Spinal cord (tissue), 10 donors: Measurements from ENCODE around the gene AATK. TPM values are rescaled to one million over a fixed set of nuclear protein-coding genes. Genes with fewer than 3 reads are reported as not detected.

Source experiments
- DNase-seq, 6 donors: peaks; one replicate each; pipeline versions ENCODE4 v3.0.0 to v3.0.0-alpha.2; 2013 to 2015; ENCODE audit warnings: low spot score in 6 of 6, low read depth in 4 of 6
- H3K27ac ChIP-seq: one replicate; pipeline ENCODE4 v1.5.1; 2013; ENCODE audit warnings: low read depth, low read length, control low read depth
- H3K27me3 ChIP-seq: one replicate; pipeline ENCODE4 v1.6.1; 2013; ENCODE audit warnings: low read length; ENCODE audit not compliant: control insufficient read depth, insufficient read depth
- H3K36me3 ChIP-seq: one replicate; pipeline ENCODE4 v1.6.1; 2013; ENCODE audit warnings: low read length; ENCODE audit not compliant: control insufficient read depth, insufficient read depth
- H3K4me1 ChIP-seq: one replicate; pipeline ENCODE4 v1.6.1; 2013; ENCODE audit warnings: low read length; ENCODE audit not compliant: control insufficient read depth, insufficient read depth
- H3K4me3 ChIP-seq: one replicate; pipeline ENCODE4 v1.5.1; 2013; ENCODE audit warnings: low read depth, low read length, control low read depth
- H3K9me3 ChIP-seq: one replicate; pipeline ENCODE4 v1.6.1; 2013; ENCODE audit warnings: low read length; ENCODE audit not compliant: control insufficient read depth, insufficient read depth
- WGBS: methylation state at CpG from one replicate; pipeline ENCODE4 v1.1.5; 2013; ENCODE audit warnings: missing lambda C conversion rate; ENCODE audit not compliant: insufficient coverage; 5-methylcytosine and 5-hydroxymethylcytosine counted together
- long read RNA-seq, 4 donors: transcript quantifications; one replicate each; lab custom pipeline, GENCODE V29; 2026
- polyA plus RNA-seq, 2 donors: library from polyadenylated mRNA; unstranded; fragments of 120-200 nt; gene quantifications; one replicate each; pipeline ENCODE4 v1.2.1, GENCODE V29; 2013; ENCODE audit not compliant: insufficient read length in 2 of 2
- total RNA-seq, 2 donors: library from RNA; depleted of rRNA in 1 of 2; stranded (reverse); fragments of 120-200 nt in 1 of 2; fragments of >200 nt in 1 of 2; gene quantifications; one replicate each; pipeline versions ENCODE4 v1.2.3 to v1.2.4, GENCODE V29; 2013 to 2014
- donor health status: healthy.

AATK gene, protein sequence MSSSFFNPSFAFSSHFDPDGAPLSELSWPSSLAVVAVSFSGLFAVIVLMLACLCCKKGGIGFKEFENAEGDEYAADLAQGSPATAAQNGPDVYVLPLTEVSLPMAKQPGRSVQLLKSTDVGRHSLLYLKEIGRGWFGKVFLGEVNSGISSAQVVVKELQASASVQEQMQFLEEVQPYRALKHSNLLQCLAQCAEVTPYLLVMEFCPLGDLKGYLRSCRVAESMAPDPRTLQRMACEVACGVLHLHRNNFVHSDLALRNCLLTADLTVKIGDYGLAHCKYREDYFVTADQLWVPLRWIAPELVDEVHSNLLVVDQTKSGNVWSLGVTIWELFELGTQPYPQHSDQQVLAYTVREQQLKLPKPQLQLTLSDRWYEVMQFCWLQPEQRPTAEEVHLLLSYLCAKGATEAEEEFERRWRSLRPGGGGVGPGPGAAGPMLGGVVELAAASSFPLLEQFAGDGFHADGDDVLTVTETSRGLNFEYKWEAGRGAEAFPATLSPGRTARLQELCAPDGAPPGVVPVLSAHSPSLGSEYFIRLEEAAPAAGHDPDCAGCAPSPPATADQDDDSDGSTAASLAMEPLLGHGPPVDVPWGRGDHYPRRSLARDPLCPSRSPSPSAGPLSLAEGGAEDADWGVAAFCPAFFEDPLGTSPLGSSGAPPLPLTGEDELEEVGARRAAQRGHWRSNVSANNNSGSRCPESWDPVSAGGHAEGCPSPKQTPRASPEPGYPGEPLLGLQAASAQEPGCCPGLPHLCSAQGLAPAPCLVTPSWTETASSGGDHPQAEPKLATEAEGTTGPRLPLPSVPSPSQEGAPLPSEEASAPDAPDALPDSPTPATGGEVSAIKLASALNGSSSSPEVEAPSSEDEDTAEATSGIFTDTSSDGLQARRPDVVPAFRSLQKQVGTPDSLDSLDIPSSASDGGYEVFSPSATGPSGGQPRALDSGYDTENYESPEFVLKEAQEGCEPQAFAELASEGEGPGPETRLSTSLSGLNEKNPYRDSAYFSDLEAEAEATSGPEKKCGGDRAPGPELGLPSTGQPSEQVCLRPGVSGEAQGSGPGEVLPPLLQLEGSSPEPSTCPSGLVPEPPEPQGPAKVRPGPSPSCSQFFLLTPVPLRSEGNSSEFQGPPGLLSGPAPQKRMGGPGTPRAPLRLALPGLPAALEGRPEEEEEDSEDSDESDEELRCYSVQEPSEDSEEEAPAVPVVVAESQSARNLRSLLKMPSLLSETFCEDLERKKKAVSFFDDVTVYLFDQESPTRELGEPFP (N-terminal part only)
- 10 to 100 TPM; 41.9 to 94.4 TPM for total RNA-seq
- polyA plus RNA-seq, result 100 to 1,000 TPM; 128 to 149 TPM
- long read RNA-seq, donor 1, full-length matches to known transcripts, result 3 of 3 reads
- long read RNA-seq, donor 1, partial matches to known transcripts, result 0 of 3 reads
- long read RNA-seq, donor 1, other reads (novel, unspliced or antisense), result 0 of 3 reads
- long read RNA-seq, donor 2, partial matches to known transcripts, result 0 of 1 reads
- long read RNA-seq, donor 2, other reads (novel, unspliced or antisense), result 0 of 1 reads
- long read RNA-seq, donor 3, result 0 reads
- long read RNA-seq, donor 4, result 0 reads

DNA sequence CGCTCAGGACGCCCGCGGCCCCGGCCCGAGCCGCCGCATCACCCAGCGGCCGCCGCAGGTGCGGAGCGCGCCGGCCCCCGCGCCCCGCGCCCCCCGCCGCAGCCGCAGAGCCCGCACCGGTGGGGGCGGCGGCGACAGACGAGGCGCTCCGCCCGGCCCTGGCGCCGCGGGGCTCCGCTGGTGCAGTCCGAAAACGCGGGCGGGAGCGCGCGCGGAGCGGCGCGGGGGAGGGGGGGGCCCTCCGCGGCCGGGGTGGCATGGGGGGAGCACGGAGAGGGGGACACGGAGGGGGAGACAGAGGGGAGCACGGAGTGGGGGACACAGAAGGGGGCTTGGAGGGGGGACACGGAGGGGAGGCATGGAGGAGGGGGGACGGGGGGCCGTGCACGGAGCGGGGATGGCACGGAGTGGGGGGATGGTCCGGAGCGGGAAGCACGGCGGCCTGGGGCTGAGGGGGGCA, at the start of gene AATK:
TSS of gene AATK (minus strand) at position 189 of the 460 bp plus-strand sequence. CDS start 229 bp downstream, outside the sequence.
- Histone ChIP-seq H3K9me3 (no peaks in the 10 kb centered on the region), H3K36me3 (peaks cover 40% of the 10 kb centered on the region), H3K4me1 (peaks cover 54% of the 10 kb centered on the region), H3K4me3 (peak within 1 kb of the TSS; percentile 50), H3K27me3 (no peaks in the 10 kb centered on the region), H3K27ac (peak within 1 kb of the TSS; percentile 88)
- peak in 2 of 6 donors; percentile 53 to 56 for DNase-seq
- WGBS, result 0% methylated on average over 30 of the region's 62 CpGs

DNA sequence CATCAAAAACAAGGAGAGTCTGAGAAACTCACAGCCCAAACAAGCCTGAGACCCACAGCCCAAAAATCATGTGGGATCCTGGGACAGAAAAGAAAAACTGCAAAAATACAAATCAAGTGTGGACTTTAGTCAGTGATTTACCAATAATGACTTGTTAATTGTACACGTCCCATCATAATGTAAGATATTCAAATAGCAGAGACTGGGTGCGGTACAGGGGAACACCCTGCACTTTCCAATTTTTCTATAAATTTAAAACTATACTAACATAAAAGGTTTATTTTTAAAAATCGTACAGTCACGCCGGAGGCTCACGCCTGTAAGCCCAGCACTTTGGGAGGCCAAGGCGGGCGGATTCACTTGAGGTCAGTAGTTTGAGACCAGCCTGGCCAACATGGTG, 48.0 kb upstream of the AATK start:
- H3K4me1 ChIP-seq, result peaks cover 7% of the 10 kb centered on the region
- DNase-seq, result no peak
- H3K27me3 ChIP-seq, result no peaks in the 10 kb centered on the region
- WGBS, result 93% methylated on average over 6 of the region's 8 CpGs
- H3K36me3 ChIP-seq, result peaks cover 51% of the 10 kb centered on the region
- H3K27ac ChIP-seq, result no peak overlapping the region
- no peak overlapping the region for H3K4me3 ChIP-seq
- H3K9me3 ChIP-seq, result no peaks in the 10 kb centered on the region

DNA sequence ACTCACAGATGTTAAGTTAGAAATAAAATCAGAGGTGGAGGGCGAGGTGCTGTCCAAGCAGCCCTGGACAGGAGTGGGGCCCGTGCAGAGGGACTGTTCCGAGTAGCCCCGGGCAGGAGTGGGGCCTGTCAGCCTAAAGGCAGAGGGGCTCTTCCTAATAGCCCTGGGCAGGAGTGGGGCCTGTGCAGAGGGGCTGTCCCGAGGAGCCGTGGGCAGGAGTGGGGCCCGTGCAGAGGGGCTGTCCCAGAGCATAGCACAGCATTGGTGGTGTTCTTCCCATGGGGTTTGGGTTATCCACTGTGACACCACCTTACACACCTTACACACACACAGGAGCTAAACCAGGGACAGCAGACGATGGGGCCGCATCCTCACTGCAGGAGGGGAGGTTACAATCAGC, 46.3 kb upstream of the AATK start:
- H3K36me3 ChIP-seq, result peaks cover 52% of the 10 kb centered on the region
- H3K4me1 ChIP-seq, result peaks cover 7% of the 10 kb centered on the region
- no peak overlapping the region for H3K27ac ChIP-seq
- no peaks in the 10 kb centered on the region for H3K9me3 ChIP-seq
- 100% methylated on average over 4 of the region's 9 CpGs for WGBS
- DNase-seq, result no peak
- H3K27me3 ChIP-seq, result no peaks in the 10 kb centered on the region
- H3K4me3 ChIP-seq, result no peak overlapping the region

DNA sequence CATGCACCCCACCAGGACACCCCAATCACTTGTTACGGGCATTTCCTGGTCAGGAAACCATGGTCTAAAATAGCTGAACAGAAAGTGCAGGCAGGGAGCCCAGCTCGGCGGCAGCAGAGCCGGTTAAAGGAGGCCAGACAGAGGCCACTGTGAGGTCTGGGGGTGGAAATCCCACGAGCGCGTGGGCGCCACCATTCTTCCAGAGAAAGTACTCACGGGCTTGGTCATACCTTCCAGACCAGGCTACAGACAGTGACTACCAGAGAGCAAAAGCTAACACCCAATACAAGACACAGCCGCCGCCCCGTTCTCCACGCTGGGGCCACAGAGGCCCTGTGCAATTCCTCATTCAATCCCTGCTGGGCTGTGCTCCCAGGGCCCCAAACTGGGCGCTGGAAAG, 44.8 kb upstream of the AATK start:
- Histone ChIP-seq H3K4me1 (peaks cover 7% of the 10 kb centered on the region), H3K27me3 (no peaks in the 10 kb centered on the region), H3K9me3 (no peaks in the 10 kb centered on the region), H3K4me3 (no peak overlapping the region), H3K27ac (no peak overlapping the region), H3K36me3 (peaks cover 53% of the 10 kb centered on the region)
- WGBS, result 58% methylated on average over 7 of the region's 14 CpGs
- no peak for DNase-seq

DNA sequence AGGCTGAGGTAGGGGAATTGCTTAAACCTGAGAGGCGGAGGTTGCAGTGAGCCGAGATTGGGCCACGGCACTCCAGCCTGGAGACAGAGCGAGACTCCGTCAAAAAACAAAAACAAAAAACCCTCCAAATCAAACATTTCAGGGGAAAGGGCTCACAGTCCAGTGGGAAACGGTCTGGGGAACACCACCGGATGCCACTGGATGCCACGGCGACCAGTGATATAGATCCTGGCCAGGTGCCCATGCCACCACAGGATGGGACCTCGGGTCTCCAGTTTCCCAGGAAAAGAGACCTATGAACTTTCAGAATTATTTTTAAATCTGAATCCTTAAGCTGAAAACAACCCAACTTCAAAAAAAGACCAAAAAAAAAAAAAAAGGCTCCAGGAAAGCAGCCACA, 44.4 kb upstream of the AATK start:
- Histone ChIP-seq H3K27me3 (no peaks in the 10 kb centered on the region), H3K27ac (no peak overlapping the region), H3K9me3 (no peaks in the 10 kb centered on the region), H3K4me3 (no peak overlapping the region), H3K4me1 (peaks cover 7% of the 10 kb centered on the region), H3K36me3 (peaks cover 57% of the 10 kb centered on the region)
- DNase-seq, result no peak
- WGBS, result 49% methylated on average over 6 of the region's 10 CpGs

DNA sequence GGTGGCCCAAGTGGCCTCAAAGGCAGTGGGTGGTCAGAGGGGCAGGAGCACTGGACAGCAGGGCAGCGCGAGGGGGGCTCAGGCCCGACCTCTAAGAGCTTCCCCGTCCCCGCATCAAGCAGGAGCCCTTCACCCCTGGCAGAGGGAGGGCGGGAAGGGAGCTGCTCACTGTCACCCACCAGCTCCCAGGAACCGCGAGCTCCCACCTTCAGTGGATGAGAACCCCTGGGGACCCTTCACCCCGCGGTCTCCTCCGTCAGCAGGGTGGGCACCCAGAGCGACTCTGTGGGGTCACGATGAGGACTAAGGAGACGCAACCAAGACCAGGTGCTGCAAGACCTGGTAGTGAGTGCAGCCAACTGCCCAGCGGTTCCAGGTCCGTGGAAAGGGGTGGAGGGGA, 43.1 kb upstream of the AATK start:
- no peak for DNase-seq
- peaks cover 7% of the 10 kb centered on the region for H3K4me1 ChIP-seq
- H3K27ac ChIP-seq, result no peak overlapping the region
- H3K27me3 ChIP-seq, result no peaks in the 10 kb centered on the region
- WGBS, result 95% methylated on average over 14 of the region's 16 CpGs
- H3K36me3 ChIP-seq, result peaks cover 65% of the 10 kb centered on the region
- no peak overlapping the region for H3K4me3 ChIP-seq
- H3K9me3 ChIP-seq, result no peaks in the 10 kb centered on the region

DNA sequence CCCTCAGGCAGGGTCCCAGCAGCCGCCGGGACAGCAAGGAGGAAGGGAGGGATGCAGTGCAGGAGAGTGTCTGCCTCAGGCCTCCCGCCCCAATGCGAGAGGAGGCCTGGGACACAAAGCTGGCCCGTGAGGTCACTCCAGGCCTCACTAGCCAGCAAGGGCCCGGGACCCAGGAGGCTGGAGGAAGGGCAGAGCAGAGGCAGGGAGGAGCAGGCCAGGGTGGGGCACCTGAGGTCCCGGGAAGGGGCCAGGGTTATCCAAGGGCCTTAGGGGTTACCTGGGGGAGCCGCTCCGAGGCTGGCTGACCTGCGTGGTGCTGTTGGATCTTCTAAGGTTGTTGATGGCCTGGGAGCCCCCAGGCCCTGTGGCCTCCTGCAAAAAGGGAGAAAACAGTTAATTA, 42.6 kb upstream of the AATK start:
- Histone ChIP-seq H3K36me3 (peaks cover 70% of the 10 kb centered on the region), H3K27me3 (no peaks in the 10 kb centered on the region), H3K9me3 (no peaks in the 10 kb centered on the region), H3K4me1 (peaks cover 7% of the 10 kb centered on the region), H3K4me3 (no peak overlapping the region), H3K27ac (no peak overlapping the region)
- WGBS, result 96% methylated on average over 10 of the region's 10 CpGs
- no peak for DNase-seq

DNA sequence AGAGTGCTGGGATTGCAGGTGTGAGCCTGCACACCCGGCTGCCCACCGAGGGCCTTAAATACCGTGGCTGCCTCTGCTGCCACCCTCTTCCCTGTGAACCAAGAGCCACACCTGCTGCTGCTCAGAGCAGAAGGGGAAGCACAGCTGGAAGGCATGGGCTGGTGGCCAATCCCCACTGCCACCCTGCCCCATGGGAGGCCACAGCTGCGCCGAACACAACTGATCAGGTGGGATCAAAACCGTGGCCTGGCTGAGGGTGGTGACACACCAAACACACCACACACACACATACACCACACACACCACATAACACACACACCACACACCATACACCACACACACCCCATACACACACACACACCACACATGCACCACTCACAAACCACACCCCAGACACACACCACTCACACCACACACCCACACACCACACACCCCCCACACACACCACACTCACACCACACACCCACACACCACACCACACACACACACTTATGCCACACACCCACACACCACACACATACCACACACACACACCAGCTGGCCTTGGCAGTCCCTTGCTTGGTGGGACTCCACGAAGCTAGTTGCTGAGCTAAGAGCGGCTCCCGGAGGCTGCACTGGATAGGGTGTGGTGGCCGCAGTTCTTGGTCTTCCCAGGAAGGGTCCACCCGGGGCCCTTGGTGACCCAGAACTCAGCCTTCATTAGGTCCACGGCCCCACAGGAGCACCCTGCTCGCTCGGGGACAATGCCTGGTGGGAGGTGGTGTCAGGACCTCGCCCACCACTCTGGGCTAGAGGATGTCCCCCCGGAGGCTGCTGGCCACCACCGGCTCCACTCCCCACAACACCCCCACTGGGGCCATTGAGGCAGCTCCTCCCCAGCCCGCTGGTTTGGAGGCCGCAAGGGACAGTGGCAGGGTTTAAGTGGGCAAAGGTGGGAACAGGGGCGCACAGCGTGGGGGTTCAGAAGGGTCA, 41.9 kb upstream of the AATK start:
- H3K4me3 ChIP-seq, result no peak overlapping the region
- H3K36me3 ChIP-seq, result peaks cover 78% of the 10 kb centered on the region
- H3K27me3 ChIP-seq, result no peaks in the 10 kb centered on the region
- peaks cover 7% of the 10 kb centered on the region for H3K4me1 ChIP-seq
- H3K27ac ChIP-seq, result no peak overlapping the region
- 90% methylated on average over 18 of the region's 21 CpGs for WGBS
- DNase-seq, result no peak
- no peaks in the 10 kb centered on the region for H3K9me3 ChIP-seq
